Activated T-cell treated with anti-CD3 and anti-CD28 coated beads for 4 hours (primary cell): ENCODE results near the gene TMEM54.

Experiments used
- DNase-seq: peaks from one replicate; pipeline ENCODE4 v3.0.0-alpha.2; 2020

Gene TMEM54

DNA sequence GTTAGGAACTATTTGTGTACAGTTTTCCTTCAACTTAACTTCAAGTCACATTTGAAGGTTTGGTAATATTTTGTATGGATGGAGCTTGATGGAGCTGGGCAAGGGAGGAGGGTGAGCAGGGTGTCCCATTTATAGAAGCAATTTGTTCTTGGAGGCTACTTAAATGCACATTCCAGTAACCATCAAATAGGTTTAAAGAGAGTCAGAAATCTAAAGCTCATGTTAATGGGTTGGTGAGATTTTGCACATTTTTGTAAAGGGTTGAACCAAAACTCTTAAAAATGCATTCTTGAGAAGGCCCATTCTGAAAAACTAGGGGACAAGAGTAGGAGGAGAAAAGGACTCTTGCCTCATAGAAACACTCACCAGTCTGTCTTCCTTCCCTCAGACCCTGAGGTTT, 40.6 kb downstream of the TMEM54 start:
- DNase-seq: no peak

DNA sequence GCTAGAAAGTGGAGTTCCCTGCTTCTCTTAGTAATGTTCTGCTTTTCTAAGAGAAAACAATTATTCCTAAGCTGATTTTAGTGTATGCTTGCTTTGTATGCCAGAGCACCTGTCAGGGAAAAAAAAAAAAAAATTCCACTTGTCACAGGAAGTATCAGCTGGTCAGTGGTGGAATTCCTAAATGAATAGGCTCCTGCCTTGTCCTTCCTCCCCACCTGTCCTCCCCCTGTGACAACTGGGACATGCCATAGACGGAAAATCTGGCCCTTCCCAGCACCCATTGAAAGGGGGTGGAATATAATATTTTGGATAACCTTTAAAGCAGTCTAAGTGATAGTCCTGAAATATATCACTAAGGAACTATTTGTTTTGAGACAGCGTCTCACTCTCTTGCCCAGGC, 41.3 kb downstream of the TMEM54 start:
- no peak for DNase-seq

DNA sequence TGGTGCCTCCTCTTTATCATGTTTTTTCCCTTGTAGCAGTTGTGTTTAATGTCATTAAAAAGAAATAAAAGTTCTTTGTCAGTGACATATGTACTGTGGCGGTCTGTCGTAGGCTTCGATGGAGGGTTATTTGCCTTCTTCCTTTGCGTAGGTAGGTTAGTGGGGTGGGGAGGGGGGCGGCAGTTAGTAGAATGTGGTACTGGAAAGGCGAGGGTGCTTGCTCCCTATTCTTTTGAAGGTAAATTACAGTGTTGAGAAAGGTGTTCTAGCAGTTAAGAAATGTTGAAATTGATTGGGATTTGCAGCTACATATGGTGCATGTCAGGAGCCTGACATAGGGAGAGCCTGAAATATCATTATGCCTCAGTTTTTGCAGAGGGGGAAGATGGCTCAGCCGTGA, 42.4 kb downstream of the TMEM54 start:
- DNase-seq: no peak

DNA sequence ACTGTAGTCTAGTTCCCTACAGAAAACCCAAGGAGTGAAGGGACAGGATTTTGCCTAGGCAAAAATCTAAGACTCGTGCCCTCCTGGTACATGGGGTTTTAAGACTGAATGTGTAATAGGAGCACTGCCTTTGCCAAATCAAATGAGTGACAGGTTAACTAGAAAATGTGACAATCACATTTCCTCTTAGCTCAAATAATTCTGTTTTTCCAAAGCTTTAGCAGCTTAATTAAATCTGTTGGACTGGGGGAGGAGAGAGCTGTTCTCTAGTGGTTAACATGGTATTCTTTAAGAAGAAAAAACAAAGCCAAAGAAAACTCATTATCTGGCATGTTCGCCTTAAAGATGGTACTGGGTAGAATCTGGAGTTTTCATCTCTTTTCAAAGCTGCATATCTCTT, 43.1 kb downstream of the TMEM54 start:
- DNase-seq: no peak

DNA sequence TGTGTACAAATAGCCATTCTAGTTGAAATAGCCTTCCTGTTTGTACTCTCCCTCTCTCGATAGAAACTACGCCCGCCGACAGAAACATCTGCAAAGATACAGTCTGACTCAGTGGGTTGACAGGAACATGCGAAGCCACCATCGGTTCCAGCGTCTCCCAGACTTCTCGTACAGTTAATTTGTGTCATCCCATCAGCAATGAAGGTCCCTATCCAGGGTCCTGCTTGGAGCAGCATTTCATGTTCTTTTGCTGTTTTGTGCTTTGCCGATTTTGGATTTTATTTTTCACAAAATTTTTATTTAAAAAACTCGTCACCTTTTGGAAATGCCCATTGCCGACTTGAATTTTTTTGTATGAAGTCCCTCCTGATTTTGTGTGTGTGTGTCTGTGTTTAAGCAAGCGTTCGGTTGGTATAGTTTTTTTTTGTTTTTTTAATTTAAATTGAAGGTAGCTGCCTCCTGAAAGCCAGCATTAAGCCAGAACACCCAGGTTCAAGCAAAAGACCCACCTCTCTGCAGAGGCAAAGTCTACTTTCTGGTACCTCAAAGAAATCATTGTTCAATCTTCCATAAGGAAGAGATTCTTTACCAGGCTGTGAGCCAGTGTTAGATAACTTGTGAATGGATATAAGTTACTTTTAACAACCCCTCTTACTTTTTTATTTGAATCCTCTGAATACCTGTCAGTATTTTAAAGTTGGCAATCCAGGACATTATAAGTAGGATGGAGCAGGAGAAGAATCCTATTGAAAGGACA, 45.1 kb downstream of the TMEM54 start:
- DNase-seq: no peak

DNA sequence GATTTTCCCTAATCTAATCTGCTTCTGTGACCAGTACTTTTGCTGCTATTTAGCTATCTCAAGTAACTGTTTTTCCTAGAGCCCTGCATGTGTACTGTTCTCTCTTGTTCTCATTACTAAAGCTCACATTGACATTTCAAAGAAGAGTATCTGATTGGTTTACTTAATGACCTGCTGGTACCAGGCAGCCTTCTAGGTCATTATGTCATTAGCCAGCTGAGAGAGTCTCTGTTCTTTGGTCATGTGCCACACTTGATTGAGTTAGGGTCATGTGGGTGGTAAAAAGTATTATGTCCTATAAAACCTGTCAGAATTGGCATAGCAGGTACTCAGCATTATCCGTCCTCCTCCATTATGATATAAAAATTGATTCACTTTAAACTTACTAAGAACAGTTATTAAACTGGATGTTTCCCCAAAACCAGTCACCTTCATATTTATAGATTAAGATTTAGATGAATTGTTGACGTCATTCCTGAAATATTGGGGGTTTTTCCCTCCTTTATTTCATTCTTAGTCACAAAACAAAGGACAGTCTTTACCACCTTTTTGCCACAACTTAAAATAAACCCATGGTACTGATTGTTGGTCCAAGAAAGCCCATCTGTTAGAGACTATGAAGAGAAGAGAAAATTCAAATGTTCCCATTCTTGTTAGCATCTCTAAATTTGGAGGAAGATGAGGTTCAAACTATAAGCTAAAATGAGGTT, 52.7 kb downstream of the TMEM54 start:
- DNase-seq: no peak
